Liver (tissue), 9 donors: ENCODE results near the gene LTN1. TPM values are rescaled to one million over a fixed set of nuclear protein-coding genes. Genes with fewer than 3 reads are reported as not detected.
"Not testable (repeated sequence)": the region's sequence is repeated elsewhere in the genome, so short reads cannot be mapped to it uniquely, and the experiment has no call there.

ENCODE experiments used
- DNase-seq: peaks from one replicate; pipeline ENCODE4 v3.0.0-alpha.2; 2017; ENCODE audit warnings: low spot score
- H3K27ac ChIP-seq, 2 donors: one replicate each; pipeline ENCODE4 v1.7.0; 2013; ENCODE audit warnings: inconsistent platforms in 2 of 2, low read length in 2 of 2, control low read depth in 1 of 2, low read depth in 1 of 2, mild to moderate bottlenecking in 1 of 2
- H3K27me3 ChIP-seq, 4 donors: one replicate each; pipeline versions ENCODE4 v1.6.1 to v1.7.0; 2013; ENCODE audit warnings: low read length in 3 of 4, inconsistent platforms in 1 of 4, mild to moderate bottlenecking in 1 of 4, moderate library complexity in 1 of 4; ENCODE audit not compliant: control insufficient read depth in 4 of 4, insufficient read depth in 4 of 4
- H3K36me3 ChIP-seq, 4 donors: one replicate each; pipeline versions ENCODE4 v1.6.1 to v1.7.0; 2013; ENCODE audit warnings: low read length in 3 of 4, mild to moderate bottlenecking in 3 of 4, low read depth in 1 of 4, moderate library complexity in 1 of 4; ENCODE audit not compliant: control insufficient read depth in 4 of 4, insufficient read depth in 3 of 4
- H3K4me1 ChIP-seq, 4 donors: one replicate each; pipeline versions ENCODE4 v1.6.1 to v1.7.0; 2013; ENCODE audit warnings: low read length in 3 of 4, mild to moderate bottlenecking in 3 of 4, moderate library complexity in 1 of 4; ENCODE audit not compliant: control insufficient read depth in 4 of 4, insufficient read depth in 4 of 4
- H3K4me3 ChIP-seq, 3 donors: one replicate each; pipeline versions ENCODE4 v1.6.1 to v1.7.0; 2013; ENCODE audit warnings: low read length in 3 of 3, control low read depth in 1 of 3, low read depth in 1 of 3, mild to moderate bottlenecking in 1 of 3
- H3K9ac ChIP-seq, 2 donors: one replicate each; pipeline ENCODE4 v1.7.0; 2013; ENCODE audit warnings: low read length in 2 of 2, mild to moderate bottlenecking in 2 of 2, moderate library complexity in 2 of 2, control low read depth in 1 of 2, low read depth in 1 of 2
- H3K9me3 ChIP-seq, 4 donors: one replicate each; pipeline versions ENCODE4 v1.6.1 to v1.7.0; 2013; ENCODE audit warnings: low read length in 3 of 4; ENCODE audit not compliant: control insufficient read depth in 4 of 4
- EGR1 ChIP-seq, 2 donors: IDR thresholded peaks; 2 replicates each; pipeline ENCODE4 v1.6.1; 2016 to 2018; ENCODE audit warnings: antibody characterized with exemption in 2 of 2, low read depth in 2 of 2
- FOXA1 ChIP-seq: IDR thresholded peaks from 2 replicates; pipeline ENCODE4 v1.6.1; 2016; ENCODE audit warnings: antibody characterized with exemption
- FOXA2 ChIP-seq: IDR thresholded peaks from 2 replicates; pipeline ENCODE4 v1.6.1; 2016; ENCODE audit warnings: antibody characterized with exemption
- GABPA ChIP-seq, 2 donors: IDR thresholded peaks in 1 of 2; conservative IDR thresholded peaks in 1 of 2; 2 replicates each; pipeline ENCODE4 v1.6.1; 2016; ENCODE audit warnings: antibody characterized with exemption in 2 of 2, mild to moderate bottlenecking in 1 of 2, moderate library complexity in 1 of 2
- HNF4A ChIP-seq, 2 donors: conservative IDR thresholded peaks; 2 replicates each; pipeline ENCODE4 v1.6.1; 2016; ENCODE audit warnings: antibody characterized with exemption in 2 of 2, mild to moderate bottlenecking in 2 of 2
- HNF4G ChIP-seq: IDR thresholded peaks from 2 replicates; pipeline ENCODE4 v1.6.1; 2016; ENCODE audit warnings: antibody characterized with exemption
- NR2F2 ChIP-seq: IDR thresholded peaks from 2 replicates; pipeline ENCODE4 v1.6.1; 2016; ENCODE audit warnings: antibody characterized with exemption
- RAD21 ChIP-seq, 2 donors: IDR thresholded peaks; 2 replicates each; pipeline ENCODE4 v1.6.1; 2016; ENCODE audit warnings: antibody characterized with exemption in 2 of 2, mild to moderate bottlenecking in 2 of 2
- RXRA ChIP-seq, 2 donors: IDR thresholded peaks; 2 replicates each; pipeline ENCODE4 v1.6.1; 2017 to 2018; ENCODE audit warnings: antibody characterized with exemption in 2 of 2, mild to moderate bottlenecking in 1 of 2
- SP1 ChIP-seq: IDR thresholded peaks from 2 replicates; pipeline ENCODE4 v1.6.1; 2018; ENCODE audit warnings: antibody characterized with exemption, mild to moderate bottlenecking
- TAF1 ChIP-seq: conservative IDR thresholded peaks from 2 replicates; pipeline ENCODE4 v1.6.1; 2016; ENCODE audit warnings: antibody characterized with exemption, mild to moderate bottlenecking
- YY1 ChIP-seq: IDR thresholded peaks from 2 replicates; pipeline ENCODE4 v1.6.1; 2016; ENCODE audit warnings: antibody characterized with exemption, mild to moderate bottlenecking
- WGBS: extraction: QIAGEN DNeasy Blood & Tissue Kit; methylation state at CpG from one replicate; pipeline ENCODE4 v1.1.7; 2013; 5-methylcytosine and 5-hydroxymethylcytosine counted together
- polyA plus RNA-seq, 2 donors: library from polyadenylated mRNA; stranded (reverse) in 1 of 2; unstranded in 1 of 2; fragments of 200-250 nt in 1 of 2; fragments of >200 nt in 1 of 2; fragmentation: Nextera tagmentation in 1 of 2; extraction: Ambion mirVana in 1 of 2; gene quantifications; one replicate each; pipeline versions ENCODE4 v1.2.1 to v1.2.3, GENCODE V29; 2013 to 2015
- total RNA-seq, 2 donors: library from RNA; depleted of rRNA; stranded (reverse); fragments of >200 nt; gene quantifications; one replicate each; pipeline ENCODE4 v1.2.3, GENCODE V29; 2014
- TF ChIP-seq, protein P1 (sequence below): IDR thresholded peaks from 2 replicates; pipeline ENCODE4 v1.6.1; 2016; ENCODE audit warnings: antibody characterized with exemption
- TF ChIP-seq, protein P2 (sequence below): IDR thresholded peaks from 2 replicates; pipeline ENCODE4 v1.6.1; 2016; ENCODE audit warnings: antibody characterized with exemption, mild to moderate bottlenecking
- TF ChIP-seq, protein P3 (sequence below): fragments of 150-350 bp; IDR thresholded peaks from 2 replicates; pipeline ENCODE4 v1.5.1; 2017; ENCODE audit warnings: improper control_type of control experiment, low read depth, low read length; ENCODE audit not compliant: missing input control
- TF ChIP-seq, protein P4 (sequence below): IDR thresholded peaks from 2 replicates; pipeline ENCODE4 v1.6.1; 2016; ENCODE audit warnings: antibody characterized with exemption
- donor health status: healthy.
- donor health status: healthy.
- donor health status: healthy.
- donor health status: healthy.
- donor health status: healthy.

LTN1 gene
- total and polyA plus RNA-seq, 4 donors: 3.9 to 22.1 (median 9.6) TPM

DNA sequence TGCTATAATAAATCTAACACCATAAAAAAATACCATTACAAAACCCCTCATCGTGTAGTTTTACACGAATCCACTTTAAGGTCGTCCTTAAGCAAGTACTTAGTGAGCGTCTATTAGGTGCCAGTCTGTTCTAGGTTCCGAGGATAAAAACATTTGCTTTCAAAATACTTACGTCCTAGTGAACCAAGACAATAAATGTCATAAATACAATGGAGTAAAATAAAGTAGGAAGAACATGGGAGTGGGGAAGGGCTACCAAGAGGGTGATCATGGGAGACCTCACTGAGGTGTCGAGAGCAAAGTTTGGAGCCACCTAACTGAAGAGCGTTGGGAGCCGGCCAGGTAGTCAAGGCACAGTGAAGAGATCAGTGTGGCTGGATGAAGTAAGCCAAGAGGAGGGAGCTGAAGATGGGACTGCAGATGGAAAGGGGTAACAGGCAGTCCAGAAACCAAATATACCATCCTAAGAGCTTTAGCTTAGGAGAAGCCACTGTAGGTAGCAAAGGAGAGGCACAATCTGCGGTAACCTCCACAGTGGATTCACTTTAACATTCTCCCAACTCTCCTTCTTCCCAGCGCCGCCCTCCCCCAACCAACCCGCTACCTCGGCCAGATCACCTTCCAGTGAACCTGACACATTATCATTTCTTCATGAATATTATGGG lies 684 bp downstream of the LTN1 start:
- no peak for DNase-seq
- whole genome bisulfite sequencing: 4% methylated on average over 14 of the region's 14 CpGs
- Histone ChIP-seq H3K4me1 (peaks cover 0 to 26% (median 20%) of the 10 kb centered on the region in 4 donors), H3K27me3 (no peaks in the 10 kb centered on the region), H3K4me3 (peak overlapping the region; percentile 85 to 96 (median 95)), H3K36me3 (no peaks in the 10 kb centered on the region), H3K9ac (peak overlapping the region; percentile 91 to 98), H3K9me3 (no peaks in the 10 kb centered on the region), H3K27ac (peak overlapping the region; percentile 51 to 79)
- TF ChIP-seq, protein P1, sequence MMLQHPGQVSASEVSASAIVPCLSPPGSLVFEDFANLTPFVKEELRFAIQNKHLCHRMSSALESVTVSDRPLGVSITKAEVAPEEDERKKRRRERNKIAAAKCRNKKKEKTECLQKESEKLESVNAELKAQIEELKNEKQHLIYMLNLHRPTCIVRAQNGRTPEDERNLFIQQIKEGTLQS: no peak
- TF ChIP-seq, protein P2, sequence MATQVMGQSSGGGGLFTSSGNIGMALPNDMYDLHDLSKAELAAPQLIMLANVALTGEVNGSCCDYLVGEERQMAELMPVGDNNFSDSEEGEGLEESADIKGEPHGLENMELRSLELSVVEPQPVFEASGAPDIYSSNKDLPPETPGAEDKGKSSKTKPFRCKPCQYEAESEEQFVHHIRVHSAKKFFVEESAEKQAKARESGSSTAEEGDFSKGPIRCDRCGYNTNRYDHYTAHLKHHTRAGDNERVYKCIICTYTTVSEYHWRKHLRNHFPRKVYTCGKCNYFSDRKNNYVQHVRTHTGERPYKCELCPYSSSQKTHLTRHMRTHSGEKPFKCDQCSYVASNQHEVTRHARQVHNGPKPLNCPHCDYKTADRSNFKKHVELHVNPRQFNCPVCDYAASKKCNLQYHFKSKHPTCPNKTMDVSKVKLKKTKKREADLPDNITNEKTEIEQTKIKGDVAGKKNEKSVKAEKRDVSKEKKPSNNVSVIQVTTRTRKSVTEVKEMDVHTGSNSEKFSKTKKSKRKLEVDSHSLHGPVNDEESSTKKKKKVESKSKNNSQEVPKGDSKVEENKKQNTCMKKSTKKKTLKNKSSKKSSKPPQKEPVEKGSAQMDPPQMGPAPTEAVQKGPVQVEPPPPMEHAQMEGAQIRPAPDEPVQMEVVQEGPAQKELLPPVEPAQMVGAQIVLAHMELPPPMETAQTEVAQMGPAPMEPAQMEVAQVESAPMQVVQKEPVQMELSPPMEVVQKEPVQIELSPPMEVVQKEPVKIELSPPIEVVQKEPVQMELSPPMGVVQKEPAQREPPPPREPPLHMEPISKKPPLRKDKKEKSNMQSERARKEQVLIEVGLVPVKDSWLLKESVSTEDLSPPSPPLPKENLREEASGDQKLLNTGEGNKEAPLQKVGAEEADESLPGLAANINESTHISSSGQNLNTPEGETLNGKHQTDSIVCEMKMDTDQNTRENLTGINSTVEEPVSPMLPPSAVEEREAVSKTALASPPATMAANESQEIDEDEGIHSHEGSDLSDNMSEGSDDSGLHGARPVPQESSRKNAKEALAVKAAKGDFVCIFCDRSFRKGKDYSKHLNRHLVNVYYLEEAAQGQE: no peak
- TF ChIP-seq, protein P3, sequence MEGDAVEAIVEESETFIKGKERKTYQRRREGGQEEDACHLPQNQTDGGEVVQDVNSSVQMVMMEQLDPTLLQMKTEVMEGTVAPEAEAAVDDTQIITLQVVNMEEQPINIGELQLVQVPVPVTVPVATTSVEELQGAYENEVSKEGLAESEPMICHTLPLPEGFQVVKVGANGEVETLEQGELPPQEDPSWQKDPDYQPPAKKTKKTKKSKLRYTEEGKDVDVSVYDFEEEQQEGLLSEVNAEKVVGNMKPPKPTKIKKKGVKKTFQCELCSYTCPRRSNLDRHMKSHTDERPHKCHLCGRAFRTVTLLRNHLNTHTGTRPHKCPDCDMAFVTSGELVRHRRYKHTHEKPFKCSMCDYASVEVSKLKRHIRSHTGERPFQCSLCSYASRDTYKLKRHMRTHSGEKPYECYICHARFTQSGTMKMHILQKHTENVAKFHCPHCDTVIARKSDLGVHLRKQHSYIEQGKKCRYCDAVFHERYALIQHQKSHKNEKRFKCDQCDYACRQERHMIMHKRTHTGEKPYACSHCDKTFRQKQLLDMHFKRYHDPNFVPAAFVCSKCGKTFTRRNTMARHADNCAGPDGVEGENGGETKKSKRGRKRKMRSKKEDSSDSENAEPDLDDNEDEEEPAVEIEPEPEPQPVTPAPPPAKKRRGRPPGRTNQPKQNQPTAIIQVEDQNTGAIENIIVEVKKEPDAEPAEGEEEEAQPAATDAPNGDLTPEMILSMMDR: no peak
- TF ChIP-seq FOXA2 (no peak), YY1 (no peak), HNF4A (conservative IDR thresholded peaks at IDR 0.05) (no peak), RAD21 (IDR thresholded peaks at IDR 0.05) (no peak), NR2F2 (no peak), FOXA1 (no peak), RXRA (IDR thresholded peaks at IDR 0.05) (no peak), TAF1 (no peak), SP1 (no peak), EGR1 (IDR thresholded peaks at IDR 0.05; ENCODE audit: low read depth in 2 of 2) (no peak), GABPA (IDR thresholded peaks at IDR 0.05 in 1 of 2, conservative IDR thresholded peaks at IDR 0.05 in 1 of 2) (no peak), HNF4G (no peak)
- TF ChIP-seq, protein P4, sequence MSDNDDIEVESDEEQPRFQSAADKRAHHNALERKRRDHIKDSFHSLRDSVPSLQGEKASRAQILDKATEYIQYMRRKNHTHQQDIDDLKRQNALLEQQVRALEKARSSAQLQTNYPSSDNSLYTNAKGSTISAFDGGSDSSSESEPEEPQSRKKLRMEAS: no peak

DNA sequence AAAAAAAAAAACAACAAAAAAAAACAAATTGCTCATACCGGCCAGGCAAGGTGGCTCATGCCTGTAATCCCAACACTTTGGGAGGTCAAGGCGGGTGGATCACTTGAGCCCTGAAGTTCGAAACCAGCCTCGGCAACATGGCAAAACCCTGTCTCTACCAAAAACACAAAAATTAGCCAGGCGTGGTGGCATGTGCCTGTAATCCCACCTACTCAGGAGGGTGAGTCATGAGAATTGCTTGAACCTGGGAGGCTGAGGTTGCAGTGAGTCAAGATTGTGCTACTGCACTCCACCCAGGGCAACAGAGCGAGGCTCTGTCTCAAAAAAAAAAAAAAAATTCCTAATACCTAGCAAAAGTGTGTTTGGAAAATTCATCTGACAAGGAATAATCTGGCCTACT lies 4.5 kb downstream of the LTN1 start:
- Histone ChIP-seq H3K4me1 (peaks cover 1 to 27% (median 19%) of the 10 kb centered on the region in 4 donors), H3K36me3 (peaks cover 0 to 14% (median 14%) of the 10 kb centered on the region in 4 donors)
- H3K4me3 ChIP-seq, H3K27me3 ChIP-seq, H3K9ac ChIP-seq, H3K27ac ChIP-seq, H3K9me3 ChIP-seq, DNase-seq: not testable (repeated sequence)
- 98% methylated on average over 6 of the region's 6 CpGs for WGBS
